Posterior cingulate gyrus (tissue), 11 donors: Measurements from ENCODE around the gene DUSP1.
"Not testable (repeated sequence)": the region's sequence is repeated elsewhere in the genome, so short reads cannot be mapped to it uniquely, and the experiment has no call there.

Experiments used
- DNase-seq, 10 donors: peaks; one replicate each; pipeline versions ENCODE4 v3.0.0 to v3.0.0-alpha.2; 2020 to 2021; ENCODE audit warnings: mixed read lengths in 3 of 10
- intact Hi-C: fragments of 100-400 bp; cut with DNase I; formaldehyde crosslinking; loops from one replicate; pipeline ENCODE4 v1.15.1; 2023

DUSP1 gene

DNA sequence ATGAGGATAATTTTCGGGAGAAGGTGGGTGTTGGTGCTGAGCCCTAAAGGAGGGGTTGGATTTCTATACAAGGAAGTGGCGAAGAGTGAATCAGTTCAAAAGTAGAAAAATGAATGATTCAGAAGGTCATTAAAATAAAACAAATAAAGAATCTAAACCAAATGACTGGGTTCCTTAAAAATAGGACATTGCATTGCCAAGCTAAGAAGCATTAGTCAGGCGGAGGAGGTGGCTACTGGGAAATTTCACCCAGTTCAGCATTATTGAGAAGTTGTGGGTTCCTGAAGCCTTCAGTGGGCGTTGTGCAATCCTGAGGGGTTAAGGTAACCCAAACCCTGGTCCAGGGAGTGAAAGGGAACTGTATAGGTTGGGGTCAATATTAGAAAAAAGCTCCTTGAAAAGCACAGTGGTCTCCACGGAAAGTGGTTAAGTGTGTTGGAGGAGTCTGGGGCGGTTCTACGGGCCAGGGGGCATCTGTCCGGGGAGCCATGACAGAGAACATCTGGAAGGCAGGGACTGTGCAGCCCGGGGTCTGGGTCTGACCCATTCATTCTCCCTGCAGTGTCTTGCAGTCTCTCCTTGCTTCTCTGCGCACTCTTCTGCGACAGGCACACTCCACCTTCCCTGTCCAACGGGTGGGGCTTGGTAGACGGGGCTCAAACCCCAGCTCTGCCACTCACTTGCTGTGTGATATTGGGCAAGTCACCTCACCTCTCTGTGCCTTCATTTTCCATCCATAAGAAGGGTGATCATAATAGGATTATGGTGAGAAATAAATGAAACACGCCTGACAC lies 27.6 kb upstream of the DUSP1 start:
- intact Hi-C loops, result no loop called here
- no peak for DNase-seq

- intact Hi-C loops, result no loop called here
- no peak for DNase-seq
Observed at GRCh38 chr5:172797771-172798191, 26.8 kb upstream of the DUSP1 start.

GRCh38 chr5:172796306-172796705 lies 25.3 kb upstream of the DUSP1 start:
- no peak for DNase-seq
- intact Hi-C loops, result no loop called here

DNA sequence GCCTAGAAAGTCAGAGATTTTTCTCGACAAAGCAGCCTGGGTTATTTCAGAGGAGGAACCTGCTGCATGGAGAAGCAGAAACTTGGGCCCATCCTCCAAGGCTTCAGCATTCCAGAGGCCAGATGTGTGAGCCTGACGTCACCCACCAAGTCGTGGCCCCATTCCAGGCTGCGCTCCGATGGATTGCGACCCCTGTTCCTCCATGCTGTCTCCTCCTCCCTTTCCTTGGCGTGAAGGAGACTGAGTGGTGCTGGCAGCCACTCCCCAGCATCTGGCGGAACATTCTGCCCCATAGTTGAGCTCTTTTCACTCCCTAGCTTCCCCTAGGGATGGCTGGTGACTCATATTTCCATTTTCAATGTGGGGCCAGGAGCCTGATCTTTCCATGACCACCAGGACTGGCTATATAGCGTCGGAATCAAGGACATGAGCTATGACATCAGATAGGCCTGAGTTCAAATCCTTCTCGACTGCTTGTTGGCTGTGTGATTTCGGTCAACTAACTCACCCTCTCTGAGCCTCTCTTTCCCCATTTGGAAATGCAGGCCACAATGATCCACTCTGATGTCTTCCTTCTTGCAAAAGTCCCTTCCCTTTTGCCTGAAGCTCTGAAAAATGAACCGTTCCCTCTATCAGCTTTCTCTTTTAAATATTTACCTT lies 24.5 kb upstream of the DUSP1 start:
- intact Hi-C loops, result no loop called here
- DNase-seq, result peak in 1 of 10 donors; percentile 87

- intact Hi-C loops, result no loop called here
- DNase-seq, result no peak
Observed at GRCh38 chr5:172793577-172794488, 22.8 kb upstream of the DUSP1 start.

DNA sequence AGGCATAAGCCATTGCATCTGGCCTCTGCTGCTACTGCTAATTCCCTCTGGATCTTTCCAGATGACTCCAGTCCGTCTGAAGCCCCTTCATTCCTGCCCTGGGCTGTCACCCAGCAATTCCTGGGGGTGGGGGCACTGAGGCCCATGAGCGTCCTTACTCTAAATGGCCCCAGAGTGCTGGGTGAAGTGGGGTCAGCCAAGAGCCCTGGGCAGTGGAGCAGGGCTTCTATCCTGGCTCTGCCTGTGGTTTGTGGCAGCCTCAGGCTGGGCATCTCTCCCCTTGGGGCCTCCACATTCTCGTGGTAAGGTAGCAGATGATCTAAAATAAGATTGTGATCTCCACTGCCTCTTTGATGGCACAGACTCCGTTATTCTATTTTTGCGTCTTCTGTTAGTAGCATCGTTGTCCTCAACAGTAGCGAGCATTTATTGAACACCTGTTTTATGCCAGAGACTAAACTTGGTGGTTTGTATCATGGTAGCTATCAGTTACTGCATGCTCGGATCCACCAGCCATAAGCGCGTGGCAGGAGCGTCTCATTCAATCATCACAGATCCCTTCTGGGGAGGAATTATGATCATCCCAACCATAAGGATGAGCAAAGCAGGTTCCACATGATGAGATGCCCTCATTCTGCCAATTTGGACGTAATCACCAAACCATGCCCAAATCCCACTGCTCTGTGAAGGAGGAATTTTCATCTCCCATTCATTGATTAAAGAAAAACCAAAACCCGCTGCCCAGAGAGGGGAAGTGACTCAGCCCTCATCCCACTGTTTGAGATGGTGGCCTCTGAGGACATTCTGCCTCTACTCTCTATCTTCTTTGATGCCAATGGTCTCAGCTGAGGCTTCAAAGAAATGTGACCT lies 21.9 kb upstream of the DUSP1 start:
- intact Hi-C loops, result no loop called here
- no peak for DNase-seq

DNA sequence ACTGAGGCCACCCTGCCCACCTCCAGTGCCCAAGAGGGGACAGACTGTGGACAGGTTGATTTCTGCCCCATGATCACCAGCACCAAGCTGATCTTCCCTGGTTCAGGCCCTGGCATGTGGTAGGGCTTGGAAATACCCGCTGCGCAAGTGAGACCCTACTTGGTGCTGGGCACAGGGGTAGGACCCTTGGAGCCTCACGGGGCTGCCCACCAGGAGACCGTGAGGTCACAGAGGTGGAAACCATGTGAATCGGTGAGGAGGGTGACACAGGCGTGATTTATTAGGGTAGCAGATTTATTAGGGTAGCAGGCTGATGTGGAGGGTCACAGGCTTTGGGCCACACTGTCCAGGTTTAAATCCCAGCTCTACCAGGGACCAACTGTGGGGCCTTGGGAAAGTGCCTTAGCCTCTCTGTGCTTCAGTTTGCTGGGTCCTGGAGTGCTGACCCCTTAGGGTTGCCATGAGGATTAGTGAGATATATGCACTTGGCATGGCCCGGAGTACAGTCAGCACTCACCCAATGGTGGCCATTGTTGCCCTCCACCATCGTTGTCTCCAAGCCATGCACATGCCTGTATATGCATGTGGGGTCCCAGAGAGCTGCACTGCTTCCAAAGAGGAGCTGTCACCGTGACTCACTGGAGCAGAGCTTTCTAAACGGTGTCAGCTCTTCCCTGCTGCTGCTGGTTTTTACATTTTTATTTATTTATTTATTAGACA lies 20.9 kb upstream of the DUSP1 start:
- intact Hi-C loops, result no loop called here
- no peak for DNase-seq

GRCh38 chr5:172791286-172791685 lies 20.3 kb upstream of the DUSP1 start:
- no peak for DNase-seq
- intact Hi-C loops, result no loop called here

- intact Hi-C loops, result no loop called here
- DNase-seq, result no peak
Observed at GRCh38 chr5:172790496-172790889, 19.5 kb upstream of the DUSP1 start.

GRCh38 chr5:172789687-172790495 lies 18.9 kb upstream of the DUSP1 start:
- intact Hi-C loops, result no loop called here
- DNase-seq, result peak in 2 of 10 donors; percentile 27 to 88

DNA sequence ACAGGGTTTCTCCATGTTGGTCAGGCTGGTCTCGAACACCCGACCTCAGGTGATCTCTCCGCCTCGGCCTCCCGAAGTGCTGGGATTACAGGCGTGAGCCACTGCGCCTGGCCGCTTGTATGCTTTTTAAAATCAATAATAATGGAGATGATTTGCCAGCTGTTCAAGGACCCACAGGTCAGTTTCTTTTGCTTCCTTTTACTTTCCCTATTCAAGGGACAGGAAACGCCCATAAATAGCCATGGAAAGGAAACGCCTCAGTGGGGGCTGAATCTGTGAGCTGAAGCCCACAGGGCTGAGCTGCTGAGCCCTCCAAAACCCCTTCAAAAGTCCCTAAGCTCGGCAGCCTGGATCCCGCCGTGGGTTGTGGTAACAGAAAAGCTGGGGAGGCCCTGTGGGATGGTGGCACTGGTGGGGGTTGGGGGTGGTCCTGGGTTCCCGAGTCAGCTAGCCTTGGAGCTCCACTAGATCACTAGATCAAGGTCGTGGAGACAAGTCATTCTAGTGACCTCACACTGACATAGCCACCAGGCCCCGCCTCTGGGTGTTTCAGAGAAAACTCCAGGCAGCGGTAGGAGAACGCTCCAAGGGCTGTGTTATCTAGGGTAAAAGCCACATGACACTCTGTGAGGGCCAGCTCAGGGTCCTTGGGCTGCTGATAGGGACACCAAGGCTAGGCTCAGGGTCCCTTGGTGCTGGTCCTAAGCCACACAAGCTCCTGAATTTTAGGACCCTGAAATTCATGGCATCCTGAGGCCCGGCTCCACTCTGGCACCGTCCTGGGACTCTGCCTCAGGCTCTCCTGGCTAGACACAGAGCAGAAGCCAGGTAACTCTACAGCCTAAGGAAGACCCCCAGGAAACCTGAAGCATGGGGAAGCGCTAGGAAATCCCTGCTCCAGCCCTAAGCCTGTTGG lies 18.0 kb upstream of the DUSP1 start:
- DNase-seq, result no peak
- intact Hi-C loops, result no loop called here

GRCh38 chr5:172787538-172787937 lies 16.5 kb upstream of the DUSP1 start:
- DNase-seq, intact Hi-C loops: not testable (repeated sequence)

- intact Hi-C loops, result no loop called here
- peak in 1 of 10 donors; percentile 45 for DNase-seq
Observed at GRCh38 chr5:172786736-172787462, 15.9 kb upstream of the DUSP1 start.

DNA sequence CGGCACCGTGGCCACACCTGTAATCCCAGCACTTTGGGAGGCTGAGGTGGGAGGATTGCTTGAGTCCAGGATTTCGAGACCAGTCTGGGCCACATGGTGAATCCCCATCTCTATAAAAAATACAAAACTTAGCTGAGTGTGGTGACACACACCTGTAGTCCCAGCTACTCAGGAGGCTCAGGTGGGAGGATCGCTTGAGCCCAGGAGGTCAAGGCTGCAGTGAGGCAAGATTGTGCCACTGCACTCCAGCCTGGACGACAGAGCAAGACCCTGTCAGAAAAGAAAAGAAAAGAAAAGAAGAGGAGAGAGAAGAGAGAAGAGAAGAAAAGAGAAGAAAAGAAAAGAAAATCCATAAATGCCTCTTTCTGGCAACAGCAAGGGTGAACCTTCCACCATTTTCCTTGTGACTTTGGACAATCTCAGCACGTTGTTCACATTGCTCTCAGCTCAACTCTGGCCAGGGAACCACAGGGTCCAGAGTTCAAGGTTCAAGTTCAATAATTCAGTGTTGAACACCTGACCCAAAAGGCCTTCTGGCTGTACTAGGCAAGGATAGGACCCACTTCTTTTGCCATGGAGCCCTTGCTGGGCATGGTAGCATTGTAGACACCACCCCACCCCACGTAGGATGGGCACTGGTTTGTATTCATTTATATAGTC lies 14.6 kb upstream of the DUSP1 start:
- DNase-seq, result no peak

DNA sequence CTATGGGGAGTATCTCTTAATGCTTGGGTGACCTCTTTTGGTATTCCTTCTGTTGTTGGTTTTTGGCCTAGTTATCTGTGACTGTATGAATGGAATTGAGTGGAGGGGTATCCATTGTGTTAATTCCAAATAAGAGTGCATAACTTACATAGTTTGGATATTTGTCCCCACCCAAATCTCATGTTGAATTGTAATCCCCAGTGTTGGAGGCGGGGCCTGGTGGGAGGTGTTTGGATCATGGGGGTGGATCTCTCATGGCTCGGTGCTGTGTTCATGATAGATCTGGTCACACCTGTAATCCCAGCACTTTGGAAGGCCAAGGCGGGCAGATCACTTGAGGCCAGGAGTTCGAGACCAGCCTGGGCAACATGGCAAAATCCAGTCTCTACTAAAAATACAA lies 13.2 kb upstream of the DUSP1 start:
- intact Hi-C loops, result not testable (repeated sequence)

More for the DNA sequence above, 14.6 kb upstream of the DUSP1 start:
- intact Hi-C loops, result no loop called here

GRCh38 chr5:172783319-172783718 lies 12.3 kb upstream of the DUSP1 start:
- DNase-seq, intact Hi-C loops: not testable (repeated sequence)

More for the DNA sequence above, 13.2 kb upstream of the DUSP1 start:
- DNase-seq, result not testable (repeated sequence)
